Esophagus muscularis mucosa (tissue), 3 donors: ENCODE results near the gene DIPK1B.

Experiments used
- POLR2A ChIP-seq: fragments of 450-650 bp; IDR thresholded peaks from one replicate; pipeline ENCODE4 v1.6.1; 2017; ENCODE audit warnings: antibody characterized with exemption, moderate library complexity, mild to moderate bottlenecking, low read depth
- TF ChIP-seq, protein P1 (sequence below), 3 experiments: fragments of 200-600 bp in 2 of 3; fragments of 450-650 bp in 1 of 3; sonication (generic) in 2 of 3; IDR thresholded peaks; one replicate each; pipeline ENCODE4 v1.5.1; 2017 to 2019; ENCODE audit warnings: antibody characterized with exemption in 3 of 3, mild to moderate bottlenecking in 2 of 3, moderate library complexity in 1 of 3

- TF ChIP-seq POLR2A: no peak
- TF ChIP-seq, protein P1, sequence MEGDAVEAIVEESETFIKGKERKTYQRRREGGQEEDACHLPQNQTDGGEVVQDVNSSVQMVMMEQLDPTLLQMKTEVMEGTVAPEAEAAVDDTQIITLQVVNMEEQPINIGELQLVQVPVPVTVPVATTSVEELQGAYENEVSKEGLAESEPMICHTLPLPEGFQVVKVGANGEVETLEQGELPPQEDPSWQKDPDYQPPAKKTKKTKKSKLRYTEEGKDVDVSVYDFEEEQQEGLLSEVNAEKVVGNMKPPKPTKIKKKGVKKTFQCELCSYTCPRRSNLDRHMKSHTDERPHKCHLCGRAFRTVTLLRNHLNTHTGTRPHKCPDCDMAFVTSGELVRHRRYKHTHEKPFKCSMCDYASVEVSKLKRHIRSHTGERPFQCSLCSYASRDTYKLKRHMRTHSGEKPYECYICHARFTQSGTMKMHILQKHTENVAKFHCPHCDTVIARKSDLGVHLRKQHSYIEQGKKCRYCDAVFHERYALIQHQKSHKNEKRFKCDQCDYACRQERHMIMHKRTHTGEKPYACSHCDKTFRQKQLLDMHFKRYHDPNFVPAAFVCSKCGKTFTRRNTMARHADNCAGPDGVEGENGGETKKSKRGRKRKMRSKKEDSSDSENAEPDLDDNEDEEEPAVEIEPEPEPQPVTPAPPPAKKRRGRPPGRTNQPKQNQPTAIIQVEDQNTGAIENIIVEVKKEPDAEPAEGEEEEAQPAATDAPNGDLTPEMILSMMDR (IDR thresholded peaks at IDR 0.05): no peak
Measured at GRCh38 chr9:136729144-136729543, 16.8 kb downstream of the DIPK1B start.
